Mucosa of descending colon (tissue), 3 donors: ENCODE data around the gene TSPAN8. TPM values are rescaled to one million over a fixed set of nuclear protein-coding genes. Genes with fewer than 3 reads are reported as not detected.

ENCODE experiments used
- ATAC-seq: fragments of 200-7000 bp; cut with Tn5 transposase; one replicate; pipeline ENCODE4 v1.9.1; 2020; ENCODE audit warnings: mild to moderate bottlenecking, moderate library complexity
- DNase-seq, 3 donors: peaks; one replicate each; pipeline ENCODE4 v3.0.0-alpha.2; 2020
- H3K36me3 ChIP-seq: fragments of 200-600 bp; one replicate; pipeline ENCODE4 v1.8.0; 2021; ENCODE audit warnings: low read depth, mild to moderate bottlenecking
- H3K4me1 ChIP-seq: fragments of 200-600 bp; one replicate; pipeline ENCODE4 v1.8.0; 2021; ENCODE audit warnings: low read depth, mild to moderate bottlenecking
- H3K4me3 ChIP-seq: fragments of 200-600 bp; one replicate; pipeline ENCODE4 v1.8.0; 2021; ENCODE audit warnings: mild to moderate bottlenecking
- H3K9me3 ChIP-seq: fragments of 200-600 bp; one replicate; pipeline ENCODE4 v1.8.0; 2021; ENCODE audit warnings: mild to moderate bottlenecking
- intact Hi-C, 2 donors: fragments of 100-400 bp; cut with DNase I in 1 of 2; cut with micrococcal nuclease in 1 of 2; formaldehyde crosslinking; loops; one replicate each; pipeline versions ENCODE4 v1.11.0 to v1.11.1; 2022; cut with DNase I, micrococcal nuclease
- total RNA-seq, 3 donors: library from RNA; stranded (reverse); fragmentation: NEBNext Ultra II Directional in 2 of 3; extraction: Animal tissue kit (Norgen Biotek cat#: 25700) in 2 of 3; gene quantifications; one replicate each; pipeline versions ENCODE4 v1.2.1 to v1.2.4, GENCODE V29; 2021 to 2023
- TF ChIP-seq, protein P1 (sequence below): fragments of 200-600 bp; IDR thresholded peaks from one replicate; pipeline ENCODE4 v1.8.0; 2022; ENCODE audit warnings: antibody characterized with exemption, mild to moderate bottlenecking
- donor health status: DM: no; HTN: no; CAD: no; lungs with moderate emphysema.
- donor health status: DM: no; HTN: no; CAD: no.
- donor health status: DM: no; HTN: yes; CAD: no.

The TSPAN8 gene
- total RNA-seq, 3 donors from 2014 or later: 685 to 1,687 (median 1,460) TPM

DNA sequence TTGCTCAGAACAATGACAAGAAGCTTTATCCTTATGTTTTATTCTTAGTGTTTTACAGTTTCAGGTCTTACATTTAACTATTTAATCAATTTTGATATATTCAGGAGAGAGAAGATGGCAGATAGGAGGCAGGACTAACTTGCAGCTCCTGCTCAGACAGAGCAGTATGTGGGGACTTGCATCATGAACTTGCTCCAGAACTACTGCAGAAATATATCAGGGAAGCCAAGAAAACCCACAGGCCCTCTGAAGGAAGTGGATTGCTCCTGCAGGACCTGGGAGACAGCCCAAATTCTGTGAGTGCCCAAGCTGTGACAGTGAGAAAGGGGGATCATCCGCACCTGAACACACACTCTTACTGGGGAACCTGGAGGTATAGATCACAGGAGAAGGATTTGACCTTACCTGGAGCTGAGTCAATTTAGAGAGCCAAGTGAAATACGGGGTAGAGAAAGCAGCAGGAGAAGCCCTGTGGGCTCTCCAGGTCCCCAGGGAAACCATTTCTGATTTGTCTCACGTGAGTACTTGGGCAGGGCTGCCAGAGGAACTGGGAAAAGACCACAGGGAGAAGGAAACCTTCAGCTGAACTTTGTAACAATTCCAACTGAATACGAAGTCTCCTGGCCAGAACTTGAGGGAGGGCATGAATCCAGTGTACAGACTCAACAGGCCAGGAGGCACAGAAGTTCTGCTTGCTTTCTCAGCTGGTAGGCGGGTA lies 28.9 kb upstream of the TSPAN8 start:
- ATAC-seq (no peak), DNase-seq (no peak)
- no peak overlapping the region for H3K4me3 ChIP-seq
- no peaks in the 10 kb centered on the region for H3K4me1 ChIP-seq
- intact Hi-C loops: no loop called here
- no peaks in the 10 kb centered on the region for H3K9me3 ChIP-seq
- no peaks in the 10 kb centered on the region for H3K36me3 ChIP-seq
- TF ChIP-seq, protein P1, sequence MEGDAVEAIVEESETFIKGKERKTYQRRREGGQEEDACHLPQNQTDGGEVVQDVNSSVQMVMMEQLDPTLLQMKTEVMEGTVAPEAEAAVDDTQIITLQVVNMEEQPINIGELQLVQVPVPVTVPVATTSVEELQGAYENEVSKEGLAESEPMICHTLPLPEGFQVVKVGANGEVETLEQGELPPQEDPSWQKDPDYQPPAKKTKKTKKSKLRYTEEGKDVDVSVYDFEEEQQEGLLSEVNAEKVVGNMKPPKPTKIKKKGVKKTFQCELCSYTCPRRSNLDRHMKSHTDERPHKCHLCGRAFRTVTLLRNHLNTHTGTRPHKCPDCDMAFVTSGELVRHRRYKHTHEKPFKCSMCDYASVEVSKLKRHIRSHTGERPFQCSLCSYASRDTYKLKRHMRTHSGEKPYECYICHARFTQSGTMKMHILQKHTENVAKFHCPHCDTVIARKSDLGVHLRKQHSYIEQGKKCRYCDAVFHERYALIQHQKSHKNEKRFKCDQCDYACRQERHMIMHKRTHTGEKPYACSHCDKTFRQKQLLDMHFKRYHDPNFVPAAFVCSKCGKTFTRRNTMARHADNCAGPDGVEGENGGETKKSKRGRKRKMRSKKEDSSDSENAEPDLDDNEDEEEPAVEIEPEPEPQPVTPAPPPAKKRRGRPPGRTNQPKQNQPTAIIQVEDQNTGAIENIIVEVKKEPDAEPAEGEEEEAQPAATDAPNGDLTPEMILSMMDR: no peak

DNA sequence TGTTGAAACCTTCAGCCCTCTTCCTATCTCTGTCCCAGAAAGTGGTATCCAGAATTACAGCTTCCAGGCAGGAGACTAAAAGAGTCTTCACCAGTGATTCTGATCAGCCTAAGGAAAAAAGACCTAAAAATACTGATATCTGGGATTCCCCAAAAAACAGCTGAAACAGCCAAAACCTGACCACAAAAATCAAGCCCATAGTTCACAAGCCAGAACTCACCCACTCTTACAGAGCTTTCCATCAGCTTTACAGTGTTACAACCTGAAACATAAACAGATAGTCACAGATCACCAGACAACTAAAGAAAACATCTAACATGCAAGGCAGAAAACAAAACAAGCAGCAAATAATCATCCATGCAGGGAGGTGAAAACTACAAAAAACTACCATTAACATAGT lies 26.0 kb upstream of the TSPAN8 start:
- no peak for ATAC-seq

DNA sequence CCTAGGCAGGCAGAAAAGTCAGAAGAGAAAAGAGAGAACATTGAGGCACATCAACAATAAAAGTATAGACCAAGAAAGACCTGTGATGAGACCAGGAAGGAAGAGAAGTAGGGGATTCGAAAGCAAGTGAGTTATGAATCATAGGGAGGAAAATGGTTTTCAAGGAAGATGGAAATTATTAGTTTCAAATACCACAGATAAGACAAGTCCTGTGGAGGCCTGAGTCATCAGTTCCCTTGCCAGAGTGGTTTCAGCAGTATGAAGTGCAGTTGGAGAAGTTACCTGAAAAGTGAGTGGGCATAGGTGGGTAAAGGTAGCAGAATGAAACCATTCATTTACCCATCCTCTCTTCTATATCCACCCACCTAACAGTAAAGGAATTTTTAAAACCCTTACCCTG lies 25.2 kb upstream of the TSPAN8 start:
- Histone ChIP-seq H3K4me1 (no peaks in the 10 kb centered on the region), H3K36me3 (no peaks in the 10 kb centered on the region), H3K4me3 (no peak overlapping the region), H3K9me3 (no peaks in the 10 kb centered on the region)
- ATAC-seq: no peak
- TF ChIP-seq, protein P1: no peak
- intact Hi-C loops: no loop called here
- no peak for DNase-seq

More for the DNA sequence above, 26.0 kb upstream of the TSPAN8 start:
- H3K4me3 ChIP-seq: no peak overlapping the region
- TF ChIP-seq, protein P1: no peak
- DNase-seq: no peak
- H3K36me3 ChIP-seq: no peaks in the 10 kb centered on the region
- no peaks in the 10 kb centered on the region for H3K9me3 ChIP-seq
- intact Hi-C loops: no loop called here
- H3K4me1 ChIP-seq: no peaks in the 10 kb centered on the region

GRCh38 chr12:71178162-71178561 lies 20.4 kb upstream of the TSPAN8 start:
- ATAC-seq: no peak
- no peaks in the 10 kb centered on the region for H3K9me3 ChIP-seq
- no peak overlapping the region for H3K4me3 ChIP-seq
- H3K36me3 ChIP-seq: no peaks in the 10 kb centered on the region
- intact Hi-C loops: no loop called here
- H3K4me1 ChIP-seq: no peaks in the 10 kb centered on the region
- TF ChIP-seq, protein P1: no peak
- DNase-seq: no peak

- ATAC-seq: no peak
- TF ChIP-seq, protein P1: no peak
- intact Hi-C loops: no loop called here
Measured at GRCh38 chr12:71174825-71175224, 17.0 kb upstream of the TSPAN8 start.

GRCh38 chr12:71174146-71174545 lies 16.3 kb upstream of the TSPAN8 start:
- TF ChIP-seq, protein P1: no peak
- Histone ChIP-seq H3K9me3 (no peaks in the 10 kb centered on the region), H3K4me1 (no peaks in the 10 kb centered on the region), H3K36me3 (no peaks in the 10 kb centered on the region), H3K4me3 (no peak overlapping the region)
- DNase-seq (no peak), ATAC-seq (no peak)
- intact Hi-C loops: no loop called here

More at GRCh38 chr12:71174825-71175224, 17.0 kb upstream of the TSPAN8 start:
- Histone ChIP-seq H3K36me3 (no peaks in the 10 kb centered on the region), H3K9me3 (no peaks in the 10 kb centered on the region), H3K4me1 (no peaks in the 10 kb centered on the region), H3K4me3 (no peak overlapping the region)
- no peak for DNase-seq
